SIG-M5 treated with dmso at 0.1 percent for 504 hours (cell line): Measurements from ENCODE around the gene F12.
A peak's percentile ranks its signal among the peaks of the same experiment; 100 is the strongest.
"Not testable (repeated sequence)": the region's sequence is repeated elsewhere in the genome, so short reads cannot be mapped to it uniquely, and the experiment has no call there.

Experiments
- DNase-seq: peaks from one replicate; lab custom pipeline; 2025; ENCODE audit not compliant: unreplicated experiment; lab: John Stamatoyannopoulos, UW

F12 gene

GRCh38 chr5:177432839-177433657 is 23.7 kb upstream of the F12 start:
- no peak for DNase-seq

- no peak for DNase-seq
These were observed 22.9 kb upstream of the F12 start for GRCh38 chr5:177432143-177432838.

- DNase-seq: peak; percentile 36
These were observed 22.2 kb upstream of the F12 start for GRCh38 chr5:177431317-177432142.

GRCh38 chr5:177430972-177431316 is 21.6 kb upstream of the F12 start:
- no peak for DNase-seq

- no peak for DNase-seq
These were observed 21.0 kb upstream of the F12 start for GRCh38 chr5:177430140-177430951.

GRCh38 chr5:177429248-177430040 is 20.1 kb upstream of the F12 start:
- DNase-seq: peak; percentile 99

- peak; percentile 34 for DNase-seq
These were observed 19.3 kb upstream of the F12 start for GRCh38 chr5:177428574-177429217.

- peak; percentile 65 for DNase-seq
These were observed 18.7 kb upstream of the F12 start for GRCh38 chr5:177427919-177428573.

- peak; percentile 40 for DNase-seq
These were observed 18.0 kb upstream of the F12 start for GRCh38 chr5:177427211-177427822.

GRCh38 chr5:177426566-177427210 is 17.3 kb upstream of the F12 start, which contains the start of gene GRK6:
TSS of gene GRK6 (plus strand) at chr5:177426676. CDS start at chr5:177426846, 170 bp downstream.
- peak; percentile 53 for DNase-seq

GRCh38 chr5:177425801-177426565 is 16.6 kb upstream of the F12 start:
- DNase-seq: peak; percentile 100

GRCh38 chr5:177425196-177425800 is 15.9 kb upstream of the F12 start:
- DNase-seq: no peak

GRCh38 chr5:177423671-177424070 is 14.3 kb upstream of the F12 start:
- no peak for DNase-seq

GRCh38 chr5:177421062-177421798 is 11.9 kb upstream of the F12 start:
- DNase-seq: no peak

- not testable (repeated sequence) for DNase-seq
These were observed 11.1 kb upstream of the F12 start for GRCh38 chr5:177420472-177420871.

GRCh38 chr5:177419046-177419445 is 9.7 kb upstream of the F12 start:
- peak; percentile 42 for DNase-seq
